Peyer's patch (tissue), 4 donors: ENCODE results near the gene NOS1AP.

ENCODE experiments used
- CTCF ChIP-seq, 6 experiments: fragments of 450-650 bp in 4 of 6; fragments of 200-600 bp in 2 of 6; sonication (generic) in 1 of 6; IDR thresholded peaks; one replicate each; pipeline ENCODE4 v1.5.1; 2017 to 2019; ENCODE audit warnings: antibody characterized with exemption in 6 of 6, mild to moderate bottlenecking in 3 of 6, moderate library complexity in 1 of 6
- POLR2A ChIP-seq, 2 donors: fragments of 450-650 bp; IDR thresholded peaks; one replicate each; pipeline ENCODE4 v1.5.1; 2017; ENCODE audit warnings: antibody characterized with exemption in 2 of 2, mild to moderate bottlenecking in 2 of 2, moderate library complexity in 2 of 2

DNA sequence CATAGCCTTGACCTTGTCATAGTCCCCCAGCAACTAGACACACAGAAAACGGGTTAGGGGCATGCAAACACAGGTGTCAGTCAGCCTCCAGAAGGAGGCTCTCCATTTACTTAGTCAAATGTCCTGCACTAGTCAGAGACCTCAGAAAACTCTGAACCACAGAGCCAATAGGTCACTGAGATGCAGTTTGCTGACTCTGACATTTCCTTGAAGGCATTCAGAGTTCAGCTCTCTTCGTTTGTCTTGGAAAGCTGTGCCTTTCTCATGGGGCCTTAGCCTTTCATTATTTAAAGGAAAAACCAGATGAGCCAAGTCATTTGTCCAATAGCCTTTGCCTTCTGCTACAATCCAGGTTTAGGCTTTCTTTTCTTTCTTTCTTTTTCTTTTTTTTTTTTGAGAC is 49.3 kb upstream of the NOS1AP start:
- no peak for TF ChIP-seq CTCF (IDR thresholded peaks at IDR 0.05)
- no peak for TF ChIP-seq POLR2A (IDR thresholded peaks at IDR 0.05)
